Suprapubic skin (tissue), 4 donors: ENCODE data around the gene DPP10. TPM values are rescaled to one million over a fixed set of nuclear protein-coding genes. Genes with fewer than 3 reads are reported as not detected.

Experiments used
- DNase-seq, 2 donors: peaks; one replicate each; pipeline ENCODE4 v3.0.0-alpha.2; 2019; ENCODE audit warnings: low spot score in 2 of 2
- H3K27ac ChIP-seq: fragments of 200-600 bp; sonication (generic); one replicate; pipeline ENCODE4 v1.5.1; 2019
- H3K27me3 ChIP-seq: fragments of 200-600 bp; sonication (generic); one replicate; pipeline ENCODE4 v1.5.1; 2019
- H3K36me3 ChIP-seq: fragments of 200-600 bp; sonication (generic); one replicate; pipeline ENCODE4 v1.5.1; 2019
- H3K4me1 ChIP-seq: fragments of 200-600 bp; sonication (generic); one replicate; pipeline ENCODE4 v1.5.1; 2019
- H3K4me3 ChIP-seq: fragments of 200-600 bp; sonication (generic); one replicate; pipeline ENCODE4 v1.5.1; 2019; ENCODE audit warnings: mild to moderate bottlenecking
- H3K9me3 ChIP-seq: fragments of 200-600 bp; sonication (generic); one replicate; pipeline ENCODE4 v1.5.1; 2019
- EP300 ChIP-seq: sonication (generic); formaldehyde crosslinking; IDR thresholded peaks from one replicate; pipeline ENCODE4 v1.6.1; 2017; ENCODE audit warnings: antibody characterized with exemption
- POLR2A ChIP-seq, 2 donors: fragments of 450-650 bp; IDR thresholded peaks; one replicate each; pipeline ENCODE4 v1.6.1; 2017; ENCODE audit warnings: antibody characterized with exemption in 2 of 2, mild to moderate bottlenecking in 2 of 2, moderate library complexity in 2 of 2
- POLR2AphosphoS5 ChIP-seq, 3 donors: sonication (generic); formaldehyde crosslinking; IDR thresholded peaks; one replicate each; pipeline ENCODE4 v1.6.1; 2017; ENCODE audit warnings: antibody characterized with exemption in 3 of 3
- WGBS: methylation state at CpG from one replicate; pipeline ENCODE4 v1.1.5; 2018; 5-methylcytosine and 5-hydroxymethylcytosine counted together
- total RNA-seq, 4 donors: library from RNA; depleted of rRNA; stranded (reverse); fragments of >200 nt; gene quantifications; one replicate each; pipeline ENCODE4 v1.1.0, GENCODE V29; 2016
- TF ChIP-seq, protein P1 (sequence below), 2 donors: fragments of 200-600 bp in 1 of 2; fragments of 450-650 bp in 1 of 2; sonication (generic) in 1 of 2; IDR thresholded peaks; one replicate each; pipeline ENCODE4 v1.5.1; 2016 to 2019; ENCODE audit warnings: antibody characterized with exemption in 2 of 2, mild to moderate bottlenecking in 1 of 2, moderate library complexity in 1 of 2

DPP10 gene
- total RNA-seq, 4 donors from 2014 or later: 0.68 to 1.4 TPM; not detected in 2

DNA sequence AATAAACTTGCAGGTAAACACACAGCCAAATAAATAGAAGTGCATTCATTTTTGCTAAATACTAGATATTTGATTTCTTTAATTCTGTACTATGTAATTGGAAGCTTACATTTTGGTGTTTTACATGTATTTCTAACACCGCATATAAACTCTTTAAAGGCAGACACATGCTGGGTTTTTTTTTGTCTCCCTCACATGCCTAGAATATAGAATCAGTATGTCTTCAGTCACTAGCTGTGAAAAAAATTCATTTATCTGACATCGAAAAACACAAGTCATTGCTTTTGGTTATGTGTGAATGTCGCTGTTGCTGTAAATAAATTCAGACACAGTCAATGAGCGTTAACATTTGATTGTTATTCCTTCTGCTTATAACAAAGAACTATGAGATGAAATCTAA is 1101.0 kb downstream of the DPP10 start:
- WGBS: 86% methylated on average over 4 of the region's 4 CpGs
- no peak overlapping the region for H3K4me3 ChIP-seq
- DNase-seq: no peak
- TF ChIP-seq POLR2AphosphoS5 (IDR thresholded peaks at IDR 0.05) (no peak), POLR2A (IDR thresholded peaks at IDR 0.05) (no peak), EP300 (no peak)
- TF ChIP-seq, protein P1, sequence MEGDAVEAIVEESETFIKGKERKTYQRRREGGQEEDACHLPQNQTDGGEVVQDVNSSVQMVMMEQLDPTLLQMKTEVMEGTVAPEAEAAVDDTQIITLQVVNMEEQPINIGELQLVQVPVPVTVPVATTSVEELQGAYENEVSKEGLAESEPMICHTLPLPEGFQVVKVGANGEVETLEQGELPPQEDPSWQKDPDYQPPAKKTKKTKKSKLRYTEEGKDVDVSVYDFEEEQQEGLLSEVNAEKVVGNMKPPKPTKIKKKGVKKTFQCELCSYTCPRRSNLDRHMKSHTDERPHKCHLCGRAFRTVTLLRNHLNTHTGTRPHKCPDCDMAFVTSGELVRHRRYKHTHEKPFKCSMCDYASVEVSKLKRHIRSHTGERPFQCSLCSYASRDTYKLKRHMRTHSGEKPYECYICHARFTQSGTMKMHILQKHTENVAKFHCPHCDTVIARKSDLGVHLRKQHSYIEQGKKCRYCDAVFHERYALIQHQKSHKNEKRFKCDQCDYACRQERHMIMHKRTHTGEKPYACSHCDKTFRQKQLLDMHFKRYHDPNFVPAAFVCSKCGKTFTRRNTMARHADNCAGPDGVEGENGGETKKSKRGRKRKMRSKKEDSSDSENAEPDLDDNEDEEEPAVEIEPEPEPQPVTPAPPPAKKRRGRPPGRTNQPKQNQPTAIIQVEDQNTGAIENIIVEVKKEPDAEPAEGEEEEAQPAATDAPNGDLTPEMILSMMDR (IDR thresholded peaks at IDR 0.05): no peak
- no peak overlapping the region for H3K27ac ChIP-seq
- H3K27me3 ChIP-seq: no peaks in the 10 kb centered on the region
- H3K36me3 ChIP-seq: no peaks in the 10 kb centered on the region
- no peaks in the 10 kb centered on the region for H3K4me1 ChIP-seq
- no peaks in the 10 kb centered on the region for H3K9me3 ChIP-seq

DNA sequence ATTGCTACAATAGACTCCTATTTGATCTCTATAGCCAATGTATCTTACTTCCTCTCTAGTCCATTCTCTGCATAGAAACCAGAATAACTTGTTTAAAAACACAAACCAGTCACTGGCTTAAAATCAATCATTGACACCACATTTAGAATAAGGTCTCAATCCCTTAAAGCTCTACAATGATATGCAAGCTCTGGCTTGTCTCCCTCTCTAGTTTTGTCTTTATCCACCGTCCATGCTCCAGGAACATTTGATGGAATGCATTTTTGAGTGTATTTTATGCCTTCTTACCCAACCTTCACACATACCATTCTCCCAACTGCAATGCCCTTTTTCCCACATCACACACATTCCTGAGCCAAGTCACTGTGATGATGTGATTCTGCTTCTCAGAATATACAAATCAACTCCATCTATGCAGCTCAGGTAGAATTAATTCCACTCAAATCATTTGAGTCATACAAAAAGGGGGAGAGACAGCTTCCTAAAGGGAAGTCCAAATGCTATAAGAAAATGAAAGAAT is 1107.2 kb downstream of the DPP10 start:
- Histone ChIP-seq H3K27me3 (no peaks in the 10 kb centered on the region), H3K36me3 (no peaks in the 10 kb centered on the region), H3K27ac (no peak overlapping the region), H3K4me3 (no peak overlapping the region), H3K4me1 (no peaks in the 10 kb centered on the region), H3K9me3 (no peaks in the 10 kb centered on the region)
- WGBS: 23% methylated on average over 1 of the region's 1 CpG
- TF ChIP-seq, protein P1 (IDR thresholded peaks at IDR 0.05): no peak
- TF ChIP-seq EP300 (no peak), POLR2AphosphoS5 (IDR thresholded peaks at IDR 0.05) (no peak), POLR2A (IDR thresholded peaks at IDR 0.05) (no peak)
- no peak for DNase-seq

DNA sequence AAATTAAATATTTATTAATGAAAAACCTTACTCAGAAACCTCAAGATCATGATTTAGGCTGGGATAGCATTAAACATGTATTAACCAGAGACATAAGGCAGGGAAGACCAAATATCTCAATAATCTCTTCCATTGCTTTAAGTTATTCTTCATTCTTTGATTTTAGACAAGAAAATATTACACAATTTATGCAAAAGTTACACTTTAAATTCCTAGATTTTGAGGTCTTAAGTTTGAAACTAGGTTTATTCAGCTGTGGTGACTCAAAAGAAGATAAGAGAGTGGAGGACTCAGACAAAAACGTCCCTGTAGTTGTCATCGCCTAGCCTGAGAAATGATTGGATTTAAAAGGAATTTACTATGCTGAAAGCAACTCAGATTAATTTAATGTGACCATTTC is 1110.3 kb downstream of the DPP10 start:
- H3K27ac ChIP-seq: no peak overlapping the region
- no peak for TF ChIP-seq POLR2A (IDR thresholded peaks at IDR 0.05)
- no peak for TF ChIP-seq EP300
- TF ChIP-seq, protein P1 (IDR thresholded peaks at IDR 0.05): no peak
- TF ChIP-seq POLR2AphosphoS5 (IDR thresholded peaks at IDR 0.05): no peak
- no peaks in the 10 kb centered on the region for H3K36me3 ChIP-seq
- H3K4me1 ChIP-seq: no peaks in the 10 kb centered on the region
- H3K27me3 ChIP-seq: no peaks in the 10 kb centered on the region
- DNase-seq: no peak
- 75% methylated on average over 2 of the region's 2 CpGs for WGBS
- no peaks in the 10 kb centered on the region for H3K9me3 ChIP-seq
- no peak overlapping the region for H3K4me3 ChIP-seq

DNA sequence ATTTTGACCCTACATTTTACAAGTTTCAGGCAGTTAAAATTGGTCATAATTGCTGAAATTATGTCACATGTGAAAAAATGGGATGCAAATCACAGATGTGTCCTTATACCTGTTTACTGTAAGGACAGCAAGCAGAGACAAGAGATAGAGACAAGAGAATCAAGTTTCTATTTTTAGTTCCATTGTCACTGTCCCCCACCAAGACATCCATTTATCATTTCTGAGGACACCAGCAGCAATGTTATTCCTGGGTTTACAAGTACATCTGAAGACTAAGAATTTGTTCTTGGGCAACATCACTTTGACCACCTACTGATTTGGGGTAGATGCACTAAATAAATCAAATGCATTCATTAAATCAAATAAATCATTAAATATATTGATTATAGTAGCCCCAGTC is 1111.7 kb downstream of the DPP10 start:
- DNase-seq: no peak
- Histone ChIP-seq H3K4me3 (no peak overlapping the region), H3K9me3 (no peaks in the 10 kb centered on the region), H3K36me3 (no peaks in the 10 kb centered on the region), H3K27me3 (no peaks in the 10 kb centered on the region), H3K27ac (no peak overlapping the region), H3K4me1 (no peaks in the 10 kb centered on the region)
- no peak for TF ChIP-seq EP300
- no peak for TF ChIP-seq POLR2A (IDR thresholded peaks at IDR 0.05)
- TF ChIP-seq, protein P1 (IDR thresholded peaks at IDR 0.05): no peak

DNA sequence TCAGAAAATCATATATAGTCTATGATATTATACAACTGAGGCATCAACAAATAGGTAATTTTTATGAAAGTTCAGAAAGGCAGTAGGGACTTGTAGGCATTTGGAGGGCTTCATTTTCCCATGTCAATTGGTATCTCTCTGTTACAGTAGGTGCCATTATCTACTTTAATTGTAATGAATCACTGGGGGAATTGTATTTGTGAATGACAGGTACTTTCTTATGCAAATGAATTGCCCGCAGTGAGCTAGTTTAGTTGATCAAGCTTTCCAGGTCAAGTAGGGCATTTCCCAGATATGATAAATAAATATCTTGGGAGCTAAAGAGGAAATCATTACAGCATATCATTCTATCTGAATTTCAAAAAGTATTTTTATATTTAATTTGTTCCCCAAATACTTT is 1116.3 kb downstream of the DPP10 start:
- WGBS: 48% methylated on average over 1 of the region's 1 CpG
- no peaks in the 10 kb centered on the region for H3K36me3 ChIP-seq
- TF ChIP-seq POLR2AphosphoS5 (IDR thresholded peaks at IDR 0.05) (no peak), EP300 (no peak), POLR2A (IDR thresholded peaks at IDR 0.05) (no peak)
- TF ChIP-seq, protein P1 (IDR thresholded peaks at IDR 0.05): no peak
- H3K27me3 ChIP-seq: no peaks in the 10 kb centered on the region
- no peaks in the 10 kb centered on the region for H3K9me3 ChIP-seq
- no peak for DNase-seq
- H3K4me3 ChIP-seq: no peak overlapping the region
- no peak overlapping the region for H3K27ac ChIP-seq
- H3K4me1 ChIP-seq: no peaks in the 10 kb centered on the region
